EL (cell line): ENCODE measurements around the gene ZNF638.
"Not testable (repeated sequence)": the region's sequence is repeated elsewhere in the genome, so short reads cannot be mapped to it uniquely, and the experiment has no call there.

ENCODE experiments used
- DNase-seq: peaks from one replicate; pipeline ENCODE4 v3.0.0-alpha.2; 2016

The ZNF638 gene

GRCh38 chr2:71402427-71402826 lies 70.8 kb downstream of the ZNF638 start:
- DNase-seq = no peak

- DNase-seq = no peak
Measured at GRCh38 chr2:71409611-71410010, 78.0 kb downstream of the ZNF638 start.

DNA sequence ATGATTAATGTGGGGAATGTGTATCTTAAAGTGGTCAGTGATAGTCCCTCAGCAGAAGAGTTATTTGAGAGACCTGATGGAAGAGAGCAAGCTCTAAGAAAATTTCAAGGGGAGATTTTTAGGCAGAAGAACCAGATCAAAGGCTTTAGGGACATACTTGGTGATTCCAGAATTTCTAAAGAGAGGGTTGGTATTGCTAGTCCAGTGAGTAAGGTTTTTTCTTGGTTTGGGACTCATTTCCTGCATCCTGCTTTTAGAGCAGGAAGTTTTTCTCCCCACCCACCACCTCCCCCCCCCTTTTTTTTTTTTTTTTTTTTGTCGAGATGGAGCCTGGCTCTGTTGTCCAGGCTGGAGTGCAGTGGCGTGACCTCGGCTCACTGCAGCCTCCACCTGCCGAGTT lies 79.1 kb downstream of the ZNF638 start:
- DNase-seq = no peak

DNA sequence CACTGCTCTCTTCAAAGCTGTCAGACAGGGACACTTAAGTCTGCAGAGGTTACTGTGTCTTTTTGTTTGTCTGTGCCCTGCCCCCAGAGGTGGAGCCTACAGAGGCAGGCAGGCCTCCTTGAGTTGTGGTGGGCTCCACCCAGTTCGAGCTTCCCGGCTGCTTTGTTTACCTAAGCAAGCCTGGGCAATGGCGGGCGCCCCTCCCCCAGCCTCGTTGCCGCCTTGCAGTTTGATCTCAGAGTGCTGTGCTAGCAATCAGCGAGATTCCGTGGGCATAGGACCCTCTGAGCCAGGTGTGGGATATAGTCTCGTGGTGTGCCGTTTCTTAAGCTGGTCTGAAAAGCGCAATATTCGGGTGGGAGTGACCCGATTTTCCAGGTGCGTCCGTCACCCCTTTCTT lies 85.3 kb downstream of the ZNF638 start:
- not testable (repeated sequence) for DNase-seq

DNA sequence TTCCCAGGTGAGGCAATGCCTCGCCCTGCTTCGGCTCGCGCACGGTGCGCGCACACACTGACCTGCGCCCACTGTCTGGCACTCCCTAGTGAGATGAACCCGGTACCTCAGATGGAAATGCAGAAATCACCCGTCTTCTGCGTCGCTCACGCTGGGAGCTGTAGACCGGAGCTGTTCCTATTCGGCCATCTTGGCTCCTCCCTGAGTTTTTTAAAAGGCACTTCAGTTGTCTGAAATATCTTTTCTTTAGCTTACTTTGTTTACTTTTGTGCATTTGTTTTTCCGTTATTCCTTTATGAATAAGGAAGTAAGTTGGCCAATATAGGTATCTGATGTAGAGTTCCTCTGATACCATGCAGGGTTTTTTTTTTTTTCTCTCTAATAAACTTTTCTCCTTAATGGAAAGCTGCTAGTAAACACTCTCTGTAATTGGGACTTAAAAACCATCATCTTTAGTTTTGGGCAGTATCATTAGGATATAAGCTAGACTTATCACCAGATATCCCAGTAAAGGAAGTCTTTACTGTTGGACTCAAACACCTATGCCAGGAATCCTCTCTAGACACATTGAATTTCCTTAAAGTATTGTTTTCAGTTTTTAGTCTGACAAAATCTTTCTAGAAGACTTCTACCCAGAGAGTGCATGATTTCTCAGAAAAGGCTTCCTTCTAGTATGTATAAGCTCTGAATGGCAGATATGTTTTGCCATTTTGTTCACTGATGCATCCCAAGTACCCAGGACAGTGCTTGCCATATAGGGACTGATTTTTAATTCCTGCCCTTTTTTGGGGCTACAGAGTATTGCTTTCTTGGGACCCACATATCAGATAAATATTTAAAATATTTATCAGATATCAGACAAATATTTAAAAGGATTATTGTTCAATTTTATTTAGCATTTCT lies 86.0 kb downstream of the ZNF638 start:
- DNase-seq = no peak

DNA sequence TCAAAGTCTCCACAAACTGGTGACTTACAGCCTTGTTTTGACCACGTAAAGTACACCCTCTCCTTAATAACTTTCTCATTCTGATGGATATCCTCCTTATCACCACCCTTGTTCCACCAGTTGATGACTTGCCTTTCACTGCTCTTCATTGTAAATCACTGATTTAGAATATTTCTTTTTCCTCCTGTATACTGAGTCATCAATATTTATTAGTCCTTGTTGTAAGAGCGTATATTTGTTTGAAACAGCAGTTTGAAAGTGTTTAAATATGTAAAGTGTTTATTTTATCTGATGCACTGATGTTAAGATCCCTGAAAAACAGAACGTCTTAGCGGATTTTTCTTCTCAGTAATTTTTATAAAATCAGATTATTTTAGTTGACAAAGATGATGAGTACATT lies 87.6 kb downstream of the ZNF638 start:
- no peak for DNase-seq

DNA sequence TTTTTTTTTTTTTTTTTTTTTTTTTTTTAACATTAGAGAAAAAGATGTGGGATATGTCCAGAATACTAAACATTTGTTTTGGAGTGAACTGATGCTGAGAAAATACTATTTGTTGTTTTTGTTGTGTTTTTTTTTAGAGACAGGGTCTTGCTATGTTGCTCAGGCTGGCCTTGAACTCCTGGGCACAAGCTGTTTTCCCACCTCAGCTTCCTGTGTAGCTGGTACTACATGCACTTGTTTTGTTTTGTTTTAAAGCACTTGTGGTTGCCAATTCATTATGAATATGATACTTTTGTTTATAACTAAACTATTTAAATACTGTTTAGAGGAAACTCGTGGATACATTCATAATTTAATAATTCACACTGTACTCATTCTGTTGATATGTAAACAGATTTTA lies 88.4 kb downstream of the ZNF638 start:
- no peak for DNase-seq

- DNase-seq = no peak
Measured at GRCh38 chr2:71422786-71423185, 91.2 kb downstream of the ZNF638 start.

DNA sequence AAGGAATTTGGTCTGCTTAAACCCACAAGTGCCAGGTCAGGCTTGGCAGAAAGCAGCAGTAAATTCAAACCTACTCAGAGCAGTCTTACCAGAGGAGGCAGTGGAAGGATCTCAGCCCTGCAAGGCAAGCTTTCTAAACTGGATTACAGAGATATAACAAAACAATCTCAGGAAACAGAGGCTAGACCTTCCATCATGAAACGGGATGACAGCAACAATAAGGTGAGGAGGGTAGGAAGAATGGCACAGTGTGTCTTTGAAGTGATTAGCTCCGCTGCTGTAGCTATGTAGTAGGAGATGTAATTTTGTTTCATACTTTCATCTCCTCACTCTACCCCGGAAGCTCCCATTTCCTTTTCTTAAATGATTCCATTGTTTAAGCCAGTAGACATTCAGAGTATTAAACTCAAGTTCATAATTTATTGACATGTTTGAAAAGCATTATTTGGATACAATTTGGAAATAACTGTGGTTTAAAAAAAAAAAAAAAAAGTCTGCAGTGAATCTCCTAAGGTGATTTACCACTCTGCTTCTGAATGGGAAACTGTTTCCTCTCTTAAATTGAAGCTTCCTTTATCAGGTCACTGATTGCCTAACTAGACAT lies 92.3 kb downstream of the ZNF638 start:
- no peak for DNase-seq

DNA sequence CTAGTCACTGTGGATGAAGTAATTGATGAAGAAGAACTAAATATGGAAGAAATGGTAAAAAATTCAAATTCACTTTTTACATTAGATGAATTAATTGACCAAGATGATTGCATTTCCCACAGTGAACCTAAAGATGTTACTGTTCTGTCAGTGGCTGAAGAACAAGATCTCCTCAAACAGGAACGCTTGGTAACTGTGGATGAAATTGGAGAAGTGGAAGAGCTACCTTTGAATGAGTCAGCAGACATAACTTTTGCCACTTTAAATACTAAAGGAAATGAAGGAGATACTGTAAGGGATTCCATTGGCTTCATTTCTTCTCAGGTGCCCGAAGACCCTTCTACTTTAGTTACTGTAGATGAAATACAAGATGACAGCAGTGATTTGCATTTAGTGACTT lies 95.1 kb downstream of the ZNF638 start:
- no peak for DNase-seq

- no peak for DNase-seq
Measured at GRCh38 chr2:71428472-71429383, 97.1 kb downstream of the ZNF638 start.

DNA sequence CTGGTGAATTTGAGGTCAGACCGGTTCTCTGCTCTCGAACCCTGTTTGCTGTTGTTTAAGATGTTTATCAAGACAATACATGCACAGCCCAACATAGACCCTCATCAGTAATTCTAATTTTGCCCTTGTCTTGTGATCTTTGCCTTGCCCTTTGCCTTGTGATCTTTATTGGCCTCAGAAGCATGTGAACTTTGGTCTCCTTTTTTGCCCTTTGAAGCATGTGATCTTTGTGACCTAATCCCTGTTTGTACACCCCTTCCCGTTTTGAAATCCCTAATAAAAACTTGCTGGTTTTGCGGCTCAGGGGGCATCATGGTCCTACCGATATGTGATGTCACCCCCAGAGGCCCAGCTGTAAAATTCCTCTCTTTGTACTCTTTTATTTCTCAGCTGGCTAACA lies 113.6 kb downstream of the ZNF638 start:
- DNase-seq = not testable (repeated sequence)

- DNase-seq = no peak
Measured at GRCh38 chr2:71446505-71446904, 114.9 kb downstream of the ZNF638 start.

DNA sequence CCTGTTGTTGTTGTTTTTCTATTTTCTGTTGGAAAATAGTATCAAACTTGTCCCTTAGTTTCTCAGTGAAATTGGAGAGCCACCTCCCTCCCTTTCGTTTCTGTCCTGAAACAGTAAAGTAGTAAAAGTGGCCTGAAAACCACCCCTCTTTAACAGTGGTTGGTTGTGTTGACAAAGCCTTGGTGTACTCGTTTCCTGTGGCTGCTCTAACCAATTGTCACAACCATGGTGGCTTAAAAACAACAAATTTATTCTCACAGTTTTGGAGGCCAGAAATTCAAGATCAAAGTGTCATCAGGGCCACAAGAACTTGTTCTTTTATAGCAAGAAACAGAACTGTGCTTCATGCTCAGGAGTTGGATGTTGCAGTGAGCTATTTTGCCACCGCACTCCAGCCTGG lies 117.8 kb downstream of the ZNF638 start:
- DNase-seq = no peak

DNA sequence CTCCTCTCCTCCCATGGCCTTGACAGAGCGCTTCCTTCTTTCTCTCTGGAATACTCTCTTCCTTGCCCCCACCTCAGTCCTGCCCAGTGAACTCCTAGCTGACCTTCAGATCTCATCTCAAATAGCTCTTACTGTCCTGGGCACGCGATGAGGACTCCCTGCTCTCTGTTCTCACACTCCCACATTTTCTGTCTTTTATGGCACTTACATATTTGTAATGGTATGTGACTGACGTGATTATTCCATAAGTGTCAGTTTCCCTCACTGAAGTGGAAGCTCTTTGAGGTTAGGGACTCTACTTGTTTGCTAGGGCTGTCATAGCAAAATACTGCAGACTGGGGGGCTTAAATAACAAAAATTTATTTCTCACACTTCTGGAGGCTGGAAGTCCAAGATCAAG lies 120.1 kb downstream of the ZNF638 start:
- DNase-seq = peak; percentile 23

GRCh38 chr2:71452565-71452964 lies 121.0 kb downstream of the ZNF638 start:
- peak; percentile 71 for DNase-seq

DNA sequence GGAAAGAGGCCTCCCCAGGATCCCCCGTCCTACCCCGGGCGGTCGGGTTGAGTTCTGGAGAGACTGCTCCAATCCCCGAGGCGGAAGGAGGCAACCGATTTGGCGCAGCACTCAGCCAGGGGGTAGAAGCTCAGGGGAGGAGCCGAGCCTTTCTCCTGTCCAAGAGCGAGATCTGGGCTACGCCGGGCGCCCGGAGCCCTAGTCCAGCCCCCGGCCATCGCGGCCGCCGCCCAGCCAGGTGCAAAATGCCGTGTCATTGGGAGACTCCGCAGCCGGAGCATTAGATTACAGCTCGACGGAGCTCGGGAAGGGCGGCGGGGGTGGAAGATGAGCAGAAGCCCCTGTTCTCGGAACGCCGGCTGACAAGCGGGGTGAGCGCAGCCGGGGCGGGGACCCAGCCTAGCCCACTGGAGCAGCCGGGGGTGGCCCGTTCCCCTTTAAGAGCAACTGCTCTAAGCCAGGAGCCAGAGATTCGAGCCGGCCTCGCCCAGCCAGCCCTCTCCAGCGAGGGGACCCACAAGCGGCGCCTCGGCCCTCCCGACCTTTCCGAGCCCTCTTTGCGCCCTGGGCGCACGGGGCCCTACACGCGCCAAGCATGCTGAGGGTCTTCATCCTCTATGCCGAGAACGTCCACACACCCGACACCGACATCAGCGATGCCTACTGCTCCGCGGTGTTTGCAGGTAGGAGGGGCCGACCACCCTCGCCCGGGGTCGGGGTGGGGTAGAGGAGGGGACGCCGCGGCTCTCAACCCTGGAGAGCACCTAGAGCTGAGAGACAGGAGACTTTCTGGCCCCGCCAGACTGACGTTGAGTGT lies 122.0 kb downstream of the ZNF638 start, which contains the start of gene DYSF:
DYSF (plus strand) TSS at position 158 of the 817 bp plus-strand sequence.
- DNase-seq = peak; percentile 50

DNA sequence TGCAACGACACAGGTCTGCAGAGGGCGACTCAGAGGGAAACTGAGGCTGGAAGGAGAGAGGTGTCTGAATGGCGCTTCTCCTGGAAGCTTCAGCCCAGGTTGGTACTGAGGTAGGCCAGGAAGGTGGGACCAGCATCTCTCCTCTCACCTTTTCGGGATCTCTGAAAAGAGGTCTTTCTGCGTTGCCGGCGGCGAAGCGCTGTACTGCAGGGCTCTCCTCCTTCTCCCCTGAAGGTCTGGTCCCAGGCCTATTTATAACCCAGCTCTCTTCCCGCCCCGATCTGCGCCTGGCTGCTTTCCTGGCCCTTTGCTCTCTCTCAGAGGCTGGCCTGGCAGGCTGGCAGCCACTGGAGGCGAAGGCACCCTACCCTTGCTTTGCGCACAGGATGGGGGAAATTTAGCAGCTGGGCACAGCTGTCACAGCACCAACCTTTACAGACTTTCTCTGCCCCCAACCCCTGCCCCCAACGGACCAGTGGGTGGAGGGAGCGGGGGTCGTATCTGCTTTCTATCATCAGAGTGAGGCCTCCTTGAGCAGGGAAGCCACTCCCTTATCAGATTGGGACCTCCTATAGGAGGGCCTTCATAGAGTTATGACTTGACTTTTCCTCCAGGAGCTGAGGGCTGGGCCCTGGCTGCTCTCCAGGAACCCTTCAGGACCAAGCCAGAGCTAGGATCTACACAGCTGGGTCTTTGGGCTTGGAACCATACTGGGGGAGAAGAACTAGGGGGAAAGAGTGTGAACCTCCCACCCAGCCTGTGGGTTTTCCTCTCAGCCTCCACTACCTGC lies 122.8 kb downstream of the ZNF638 start:
- no peak for DNase-seq

DNA sequence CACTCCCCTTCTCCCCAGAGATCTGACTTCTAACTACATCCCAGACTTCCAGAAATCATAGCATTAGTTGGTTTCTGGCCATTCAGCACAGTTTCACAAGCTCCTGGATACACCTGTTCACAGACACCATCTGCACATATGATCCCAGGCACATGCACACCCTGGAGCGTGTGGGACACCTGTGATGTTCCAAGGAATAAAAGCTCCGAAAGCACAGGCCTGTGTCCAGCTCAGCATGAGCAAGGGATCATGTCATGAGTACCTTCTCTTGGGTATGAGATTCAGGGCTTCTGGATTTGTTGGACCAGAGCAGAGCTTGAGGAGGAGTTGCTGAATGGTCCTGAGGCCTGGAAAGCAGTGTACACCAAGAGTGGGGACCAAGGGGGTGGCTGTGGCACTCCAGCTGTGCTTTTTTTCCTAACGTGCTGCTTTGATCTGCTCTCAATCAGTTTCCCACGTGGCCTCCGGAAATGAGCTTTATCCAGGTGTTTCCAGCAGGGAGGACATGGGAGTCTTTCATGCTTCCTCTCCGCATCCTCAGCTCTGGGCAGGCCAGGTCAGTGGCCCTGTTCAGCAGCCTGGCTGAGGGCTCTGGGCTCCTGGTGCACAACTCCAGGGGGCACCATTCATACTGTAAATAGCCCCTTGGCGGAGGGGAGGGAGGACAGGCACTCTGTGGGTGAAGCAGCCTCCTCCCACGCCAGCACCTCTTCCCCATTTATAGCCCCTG lies 123.6 kb downstream of the ZNF638 start:
- DNase-seq = no peak

GRCh38 chr2:71455741-71456569 lies 124.4 kb downstream of the ZNF638 start:
- DNase-seq = peak; percentile 71
